ENCODE data around the gene EXOC6B. TPM values are rescaled to one million over a fixed set of nuclear protein-coding genes. Genes with fewer than 3 reads are reported as not detected.

Gene EXOC6B
- total RNA-seq, 1 donor from 2014 or later, result 13.8 TPM

DNA sequence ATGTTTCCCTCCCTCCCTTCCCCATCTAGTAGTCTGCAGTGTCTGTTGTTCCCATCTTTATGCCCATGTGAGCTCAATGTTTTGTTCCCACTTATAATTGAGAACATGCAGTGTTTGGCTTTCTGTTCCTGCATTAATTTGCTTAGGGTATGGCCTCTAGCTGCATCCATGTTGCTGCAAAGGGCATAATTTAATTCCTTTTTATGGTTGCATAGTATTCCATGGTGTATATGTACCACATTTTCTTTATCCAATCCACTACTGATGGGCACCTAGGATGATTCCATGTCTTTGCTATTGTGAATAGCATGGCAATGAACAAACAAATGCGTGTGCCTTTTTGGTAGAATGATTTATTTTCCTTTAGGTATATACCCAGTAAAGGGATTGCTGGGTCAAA is 617.6 kb downstream of the EXOC6B start:
- H3K27me3 Mint-ChIP-seq, result no peaks in the 10 kb centered on the region
- no peaks in the 10 kb centered on the region for H3K4me1 Mint-ChIP-seq
- DNase-seq (no peak), ATAC-seq (ENCODE audit: low read depth) (no peak)
- POLR2A ChIA-PET, result no interaction called here
- intact Hi-C loops (cut with micrococcal nuclease), result no loop called here
- CTCF ChIA-PET, result no interaction called here
- TF ChIP-seq, protein P1, sequence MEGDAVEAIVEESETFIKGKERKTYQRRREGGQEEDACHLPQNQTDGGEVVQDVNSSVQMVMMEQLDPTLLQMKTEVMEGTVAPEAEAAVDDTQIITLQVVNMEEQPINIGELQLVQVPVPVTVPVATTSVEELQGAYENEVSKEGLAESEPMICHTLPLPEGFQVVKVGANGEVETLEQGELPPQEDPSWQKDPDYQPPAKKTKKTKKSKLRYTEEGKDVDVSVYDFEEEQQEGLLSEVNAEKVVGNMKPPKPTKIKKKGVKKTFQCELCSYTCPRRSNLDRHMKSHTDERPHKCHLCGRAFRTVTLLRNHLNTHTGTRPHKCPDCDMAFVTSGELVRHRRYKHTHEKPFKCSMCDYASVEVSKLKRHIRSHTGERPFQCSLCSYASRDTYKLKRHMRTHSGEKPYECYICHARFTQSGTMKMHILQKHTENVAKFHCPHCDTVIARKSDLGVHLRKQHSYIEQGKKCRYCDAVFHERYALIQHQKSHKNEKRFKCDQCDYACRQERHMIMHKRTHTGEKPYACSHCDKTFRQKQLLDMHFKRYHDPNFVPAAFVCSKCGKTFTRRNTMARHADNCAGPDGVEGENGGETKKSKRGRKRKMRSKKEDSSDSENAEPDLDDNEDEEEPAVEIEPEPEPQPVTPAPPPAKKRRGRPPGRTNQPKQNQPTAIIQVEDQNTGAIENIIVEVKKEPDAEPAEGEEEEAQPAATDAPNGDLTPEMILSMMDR (IDR thresholded peaks at IDR 0.05), result no peak
- no peak overlapping the region for H3K4me3 Mint-ChIP-seq
- no peaks in the 10 kb centered on the region for H3K9me3 Mint-ChIP-seq
- no peak overlapping the region for H3K27ac Mint-ChIP-seq
- H3K36me3 Mint-ChIP-seq (ENCODE audit: low read depth), result no peaks in the 10 kb centered on the region

DNA sequence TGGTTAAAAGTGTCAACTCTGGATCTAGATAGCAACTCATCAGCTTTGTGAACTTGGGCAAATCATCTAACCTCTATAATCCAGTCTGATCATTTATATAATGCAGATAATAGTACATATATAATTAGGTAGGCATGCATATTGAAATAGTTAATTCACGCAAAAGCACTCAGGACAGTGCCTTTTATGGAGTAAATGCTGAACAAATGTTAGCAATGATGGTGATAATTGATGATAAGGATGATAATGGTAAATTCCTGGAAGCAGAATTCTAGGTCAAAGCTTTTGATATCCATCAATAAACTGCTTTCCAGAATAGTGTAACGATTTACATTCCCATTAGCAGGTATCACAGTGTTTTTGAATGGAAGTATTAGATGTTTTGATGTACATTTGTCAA is 618.5 kb downstream of the EXOC6B start:
- H3K9me3 Mint-ChIP-seq, result no peaks in the 10 kb centered on the region
- no peaks in the 10 kb centered on the region for H3K36me3 Mint-ChIP-seq (ENCODE audit: low read depth)
- ATAC-seq (ENCODE audit: low read depth), result no peak
- H3K4me3 Mint-ChIP-seq, result no peak overlapping the region
- TF ChIP-seq, protein P1 (IDR thresholded peaks at IDR 0.05), result no peak
- H3K27me3 Mint-ChIP-seq, result no peaks in the 10 kb centered on the region
- intact Hi-C loops (cut with micrococcal nuclease), result no loop called here
- H3K4me1 Mint-ChIP-seq, result no peaks in the 10 kb centered on the region
- no peak for DNase-seq
- POLR2A ChIA-PET, result no interaction called here
- H3K27ac Mint-ChIP-seq, result no peak overlapping the region
- CTCF ChIA-PET, result no interaction called here

DNA sequence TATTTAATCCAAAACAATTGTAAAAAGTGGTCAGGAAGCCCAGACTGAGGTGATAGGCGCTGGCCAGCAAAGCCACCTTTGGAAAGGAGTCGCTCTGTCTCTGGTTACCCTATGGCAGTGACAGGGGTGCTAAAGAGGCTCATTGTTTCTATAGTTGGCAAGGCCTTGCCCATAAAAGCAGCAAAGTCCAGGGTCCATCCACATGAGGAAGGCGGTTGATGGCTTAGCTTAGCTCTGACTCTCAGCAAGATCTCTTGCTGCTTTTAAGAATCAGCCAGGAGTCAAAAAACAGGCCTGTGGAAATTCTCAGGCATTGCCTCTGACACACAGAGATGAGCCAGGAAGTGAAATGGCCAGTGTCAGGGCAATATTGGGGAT is 620.3 kb downstream of the EXOC6B start:
- no peaks in the 10 kb centered on the region for H3K9me3 Mint-ChIP-seq
- no peaks in the 10 kb centered on the region for H3K4me1 Mint-ChIP-seq
- POLR2A ChIA-PET, result no interaction called here
- TF ChIP-seq, protein P1 (IDR thresholded peaks at IDR 0.05), result no peak
- no peak overlapping the region for H3K27ac Mint-ChIP-seq
- no peak overlapping the region for H3K4me3 Mint-ChIP-seq
- intact Hi-C loops (cut with micrococcal nuclease), result no loop called here
- ATAC-seq (ENCODE audit: low read depth) (no peak), DNase-seq (no peak)
- no peaks in the 10 kb centered on the region for H3K36me3 Mint-ChIP-seq (ENCODE audit: low read depth)
- H3K27me3 Mint-ChIP-seq, result no peaks in the 10 kb centered on the region
- CTCF ChIA-PET, result no interaction called here

DNA sequence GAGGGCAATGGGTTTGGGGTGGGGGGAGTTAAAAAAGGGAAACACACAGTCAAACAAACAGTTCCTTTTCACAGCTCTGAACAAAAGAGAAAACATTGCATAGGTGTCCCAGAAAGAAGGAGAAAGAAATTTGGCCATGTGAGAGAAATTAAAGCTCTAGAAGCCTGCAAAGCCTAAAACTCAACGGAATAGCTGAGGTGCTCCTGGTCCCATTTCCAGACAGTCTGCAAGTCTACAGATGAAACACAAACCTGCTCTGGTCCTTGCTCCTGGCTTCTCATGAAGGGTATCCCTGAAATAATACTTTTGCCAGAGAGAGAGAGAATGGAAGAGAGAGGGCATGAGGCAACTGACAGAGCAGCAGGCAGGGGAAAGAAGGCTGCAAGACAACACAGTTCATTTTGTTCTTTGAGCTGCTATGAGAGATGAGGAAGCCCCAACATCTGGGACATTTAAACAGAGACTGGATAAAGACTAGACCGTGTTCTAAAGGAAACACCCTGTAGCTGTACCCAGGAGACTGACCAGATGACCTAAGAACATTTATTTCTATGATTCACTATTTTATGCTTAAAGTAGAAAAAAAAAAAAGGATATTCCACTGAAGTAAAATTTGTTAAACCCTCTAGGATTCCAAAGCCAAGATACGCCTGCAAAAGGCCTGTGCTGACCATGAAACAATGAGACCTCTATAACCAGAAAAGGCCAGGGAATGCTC is 620.9 kb downstream of the EXOC6B start:
- Mint-ChIP-seq H3K27me3 (no peaks in the 10 kb centered on the region), H3K4me1 (no peaks in the 10 kb centered on the region), H3K4me3 (no peak overlapping the region), H3K27ac (no peak overlapping the region), H3K9me3 (no peaks in the 10 kb centered on the region), H3K36me3 (ENCODE audit: low read depth) (no peaks in the 10 kb centered on the region)
- ATAC-seq (ENCODE audit: low read depth), result no peak
- CTCF ChIA-PET, result no interaction called here
- TF ChIP-seq, protein P1 (IDR thresholded peaks at IDR 0.05), result no peak
- no peak for DNase-seq
- intact Hi-C loops (cut with micrococcal nuclease), result no loop called here
- POLR2A ChIA-PET, result no interaction called here

DNA sequence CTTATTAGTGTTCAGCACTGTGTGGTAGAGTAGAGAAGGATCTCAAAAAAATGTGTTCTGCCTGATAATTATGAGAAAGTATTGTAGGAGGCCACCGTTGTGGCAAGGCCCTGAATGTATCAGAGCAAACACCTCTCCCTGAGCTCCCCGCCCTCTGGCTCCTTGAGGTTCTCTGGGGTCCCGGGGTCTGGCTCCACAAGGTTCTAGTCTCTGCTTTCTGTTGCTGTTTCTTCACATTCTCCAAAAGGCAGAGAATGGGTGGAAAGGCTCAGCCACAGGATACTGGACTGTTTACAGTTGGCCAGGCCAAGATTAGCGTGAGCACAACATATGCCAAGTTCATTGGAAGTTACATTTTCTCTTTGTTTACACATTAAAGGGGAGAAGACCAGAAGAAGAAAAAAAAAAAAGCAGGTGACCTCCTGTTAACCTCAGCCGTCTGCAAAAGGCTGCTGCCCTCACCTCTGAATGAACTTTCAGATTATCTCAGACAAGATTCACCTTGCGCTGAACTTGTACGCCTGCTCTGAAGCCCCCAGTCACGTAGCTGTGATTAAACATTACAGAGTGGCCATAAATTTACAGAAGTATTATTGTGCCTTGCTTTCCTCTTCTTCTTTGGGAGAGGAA is 621.6 kb downstream of the EXOC6B start:
- Mint-ChIP-seq H3K4me1 (no peaks in the 10 kb centered on the region), H3K27me3 (no peaks in the 10 kb centered on the region), H3K36me3 (ENCODE audit: low read depth) (no peaks in the 10 kb centered on the region), H3K27ac (no peak overlapping the region), H3K9me3 (no peaks in the 10 kb centered on the region), H3K4me3 (no peak overlapping the region)
- intact Hi-C loops (cut with micrococcal nuclease), result no loop called here
- DNase-seq (no peak), ATAC-seq (ENCODE audit: low read depth) (no peak)
- TF ChIP-seq, protein P1 (IDR thresholded peaks at IDR 0.05), result no peak
- ChIA-PET CTCF (no interaction called here), POLR2A (no interaction called here)

All from activated B cell treated with CpG ODN at 0.5 μM for 24 hours (primary cell).